Retinal pigment epithelial cell (primary cell): Measurements from ENCODE around the gene UBE2H.
A peak's percentile ranks its signal among the peaks of the same experiment; 100 is the strongest.

Source experiments
- DNase-seq: peaks from one replicate; pipeline ENCODE4 v3.0.0-alpha.2; 2010; ENCODE audit warnings: low read depth
- H3K4me3 ChIP-seq: 2 replicates; pipeline ENCODE4 v1.5.1; 2011; ENCODE audit warnings: mild to moderate bottlenecking, low read length, control low read depth, moderate library complexity
- TF ChIP-seq, protein P1 (sequence below): conservative IDR thresholded peaks from 2 replicates; pipeline ENCODE4 v1.5.1; 2011; ENCODE audit warnings: low read depth, low read length, control low read depth, inconsistent platforms

The UBE2H gene

GRCh38 chr7:129950191-129950932, 2.4 kb downstream of the UBE2H start:
- peak overlapping the region; percentile 96 for H3K4me3 ChIP-seq
- DNase-seq: no peak
- TF ChIP-seq, protein P1, sequence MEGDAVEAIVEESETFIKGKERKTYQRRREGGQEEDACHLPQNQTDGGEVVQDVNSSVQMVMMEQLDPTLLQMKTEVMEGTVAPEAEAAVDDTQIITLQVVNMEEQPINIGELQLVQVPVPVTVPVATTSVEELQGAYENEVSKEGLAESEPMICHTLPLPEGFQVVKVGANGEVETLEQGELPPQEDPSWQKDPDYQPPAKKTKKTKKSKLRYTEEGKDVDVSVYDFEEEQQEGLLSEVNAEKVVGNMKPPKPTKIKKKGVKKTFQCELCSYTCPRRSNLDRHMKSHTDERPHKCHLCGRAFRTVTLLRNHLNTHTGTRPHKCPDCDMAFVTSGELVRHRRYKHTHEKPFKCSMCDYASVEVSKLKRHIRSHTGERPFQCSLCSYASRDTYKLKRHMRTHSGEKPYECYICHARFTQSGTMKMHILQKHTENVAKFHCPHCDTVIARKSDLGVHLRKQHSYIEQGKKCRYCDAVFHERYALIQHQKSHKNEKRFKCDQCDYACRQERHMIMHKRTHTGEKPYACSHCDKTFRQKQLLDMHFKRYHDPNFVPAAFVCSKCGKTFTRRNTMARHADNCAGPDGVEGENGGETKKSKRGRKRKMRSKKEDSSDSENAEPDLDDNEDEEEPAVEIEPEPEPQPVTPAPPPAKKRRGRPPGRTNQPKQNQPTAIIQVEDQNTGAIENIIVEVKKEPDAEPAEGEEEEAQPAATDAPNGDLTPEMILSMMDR: no peak

DNA sequence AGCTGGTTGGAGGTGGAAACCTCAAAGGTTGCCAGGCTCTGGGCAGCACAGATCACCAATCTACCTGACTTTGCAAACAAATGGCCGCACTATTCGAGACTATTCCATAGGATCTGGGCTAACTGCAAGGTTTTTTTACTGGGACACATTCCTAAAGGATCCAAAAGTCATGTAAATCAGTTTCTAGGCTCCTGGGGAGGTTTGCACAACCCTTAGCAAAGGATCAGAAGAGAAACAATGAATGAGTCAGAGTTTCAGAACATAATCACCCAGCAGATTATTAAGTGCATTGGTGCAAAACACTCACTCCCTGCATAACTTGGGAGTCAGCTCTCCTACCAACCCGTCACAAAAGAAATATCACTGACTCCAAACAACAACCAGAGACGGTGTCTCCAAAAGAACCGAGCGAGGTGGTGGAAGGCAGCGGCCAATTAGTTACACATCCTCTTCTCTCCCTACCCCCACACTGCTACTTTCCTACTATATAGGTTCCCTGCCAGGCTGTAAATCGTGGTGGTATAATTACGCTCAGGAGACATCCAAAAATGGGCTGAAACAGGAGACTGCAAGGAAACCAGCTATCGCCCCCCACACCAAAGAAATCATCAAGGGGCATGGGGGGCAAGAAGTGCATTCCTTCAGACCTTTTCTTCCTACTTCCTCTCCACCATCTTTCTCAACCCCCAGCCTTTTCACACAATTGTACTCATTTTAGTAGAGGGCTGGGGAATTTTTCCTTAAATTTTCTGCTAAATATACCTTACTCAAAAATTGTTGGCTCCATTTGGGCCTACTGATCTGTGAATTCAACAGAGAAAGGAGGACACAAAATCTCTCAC, 3.2 kb downstream of the UBE2H start:
- DNase-seq: peak; percentile 95
- TF ChIP-seq, protein P1: no peak
- H3K4me3 ChIP-seq: peak overlapping the region; percentile 96

- DNase-seq: peak; percentile 84
- TF ChIP-seq, protein P1: no peak
- H3K4me3 ChIP-seq: peak overlapping the region; percentile 96
These were observed 3.9 kb downstream of the UBE2H start for GRCh38 chr7:129948877-129949291.

- no peak for DNase-seq
- H3K4me3 ChIP-seq: peak overlapping the region; percentile 96
- TF ChIP-seq, protein P1: no peak
These were observed 4.4 kb downstream of the UBE2H start for GRCh38 chr7:129948338-129948737.

- H3K4me3 ChIP-seq: no peak overlapping the region
- no peak for DNase-seq
- TF ChIP-seq, protein P1: no peak
These were observed 5.1 kb downstream of the UBE2H start for GRCh38 chr7:129947701-129948100.

GRCh38 chr7:129947049-129947448, 5.7 kb downstream of the UBE2H start:
- no peak for DNase-seq
- no peak overlapping the region for H3K4me3 ChIP-seq
- TF ChIP-seq, protein P1: no peak
